Activated T-cell treated with anti-CD3 and anti-CD28 coated beads, Interleukin-2, amount 50 U/mL, for 72 hours (primary cell): Measurements from ENCODE around the gene HNRNPUL1. TPM values are rescaled to one million over a fixed set of nuclear protein-coding genes. Genes with fewer than 3 reads are reported as not detected.

Experiments used
- ATAC-seq, 2 donors: fragments of 150-1000 bp; cut with Tn5 transposase; replicated peaks in 1 of 2; 2 replicates each; pipeline ENCODE4 v1.10.0; 2021; ENCODE audit warnings: moderate library complexity in 2 of 2, mild to moderate bottlenecking in 1 of 2
- DNase-seq, 2 donors: peaks; one replicate each; pipeline ENCODE4 v3.0.0; 2021 to 2022; ENCODE audit warnings: mixed read lengths in 1 of 2
- H3K27ac Mint-ChIP-seq: one replicate; pipeline ENCODE4 v1.8.0; 2022; ENCODE audit warnings: mild to moderate bottlenecking, moderate library complexity, mixed read lengths
- H3K27me3 Mint-ChIP-seq: one replicate; pipeline ENCODE4 v1.8.0; 2022; ENCODE audit warnings: low read depth, mixed read lengths
- H3K36me3 Mint-ChIP-seq, 2 donors: one replicate each; pipeline ENCODE4 v1.8.0; 2022; ENCODE audit warnings: mixed read lengths in 2 of 2, mild to moderate bottlenecking in 1 of 2; ENCODE audit not compliant: insufficient read depth in 2 of 2
- H3K4me1 Mint-ChIP-seq: one replicate; pipeline ENCODE4 v1.8.0; 2022; ENCODE audit warnings: low read depth, mixed read lengths
- H3K4me3 Mint-ChIP-seq, 2 donors: one replicate each; pipeline ENCODE4 v1.8.0; 2022; ENCODE audit warnings: mild to moderate bottlenecking in 2 of 2, mixed read lengths in 2 of 2, moderate library complexity in 2 of 2
- H3K9me3 Mint-ChIP-seq, 2 donors: one replicate each; pipeline ENCODE4 v1.8.0; 2022; ENCODE audit warnings: mixed read lengths in 2 of 2
- total RNA-seq, 2 donors: library from RNA; stranded (reverse); gene quantifications; one replicate each; pipeline ENCODE4 v1.2.3, GENCODE V29; 2022

The HNRNPUL1 gene
- total RNA-seq, 2 donors from 2014 or later = 276 to 351 TPM

DNA sequence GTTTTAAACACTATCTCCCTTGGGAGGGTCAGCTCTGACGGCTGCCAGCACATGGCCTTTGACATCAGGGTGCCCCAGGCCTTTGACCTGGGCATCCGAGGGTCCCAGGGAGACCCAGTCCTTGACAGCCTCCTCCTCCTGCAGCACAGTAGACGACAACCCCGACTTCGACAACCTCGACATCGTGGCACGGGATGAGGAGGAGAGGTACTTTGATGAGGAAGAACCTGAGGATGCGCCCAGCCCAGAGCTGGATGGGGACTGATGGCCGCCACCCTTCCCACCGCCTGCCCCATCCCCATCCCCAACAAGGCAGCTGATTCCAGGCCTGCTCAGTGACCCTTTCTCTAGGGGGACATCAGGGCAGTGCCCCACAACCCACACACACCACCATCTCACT lies 58.3 kb downstream of the HNRNPUL1 start:
- Mint-ChIP-seq H3K4me1 (peaks cover 45% of the 10 kb centered on the region), H3K27ac (peak overlapping the region; percentile 48), H3K36me3 (peaks cover 7 to 15% of the 10 kb centered on the region in 2 donors), H3K27me3 (no peaks in the 10 kb centered on the region), H3K4me3 (no peak overlapping the region), H3K9me3 (no peaks in the 10 kb centered on the region)
- ATAC-seq (no peak), DNase-seq (no peak)

DNA sequence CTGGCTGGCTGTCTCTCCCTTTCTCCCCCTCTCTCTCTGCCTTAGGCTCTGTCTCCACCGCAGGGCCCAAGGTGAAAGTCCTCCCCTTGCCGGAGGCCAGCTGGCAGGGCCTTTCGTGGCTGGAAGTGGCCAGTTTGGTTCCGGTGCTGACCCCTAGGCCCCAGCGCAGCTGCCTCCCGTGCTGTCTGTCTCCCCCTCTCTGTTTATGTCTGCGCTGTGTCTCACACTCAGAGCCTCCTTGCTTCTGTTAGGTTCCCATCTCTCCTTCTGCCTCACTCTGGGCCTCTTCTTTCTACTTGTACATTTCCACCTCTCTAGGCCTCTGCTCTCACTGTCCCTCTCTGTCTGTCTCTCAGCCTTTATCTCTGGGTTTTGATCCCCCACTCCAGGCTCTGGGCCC lies 58.9 kb downstream of the HNRNPUL1 start:
- Mint-ChIP-seq H3K27me3 (no peaks in the 10 kb centered on the region), H3K9me3 (no peaks in the 10 kb centered on the region), H3K4me1 (peaks cover 50% of the 10 kb centered on the region), H3K27ac (peak overlapping the region; percentile 48), H3K36me3 (peaks cover 5 to 13% of the 10 kb centered on the region in 2 donors), H3K4me3 (no peak overlapping the region)
- DNase-seq (no peak), ATAC-seq (no peak)

DNA sequence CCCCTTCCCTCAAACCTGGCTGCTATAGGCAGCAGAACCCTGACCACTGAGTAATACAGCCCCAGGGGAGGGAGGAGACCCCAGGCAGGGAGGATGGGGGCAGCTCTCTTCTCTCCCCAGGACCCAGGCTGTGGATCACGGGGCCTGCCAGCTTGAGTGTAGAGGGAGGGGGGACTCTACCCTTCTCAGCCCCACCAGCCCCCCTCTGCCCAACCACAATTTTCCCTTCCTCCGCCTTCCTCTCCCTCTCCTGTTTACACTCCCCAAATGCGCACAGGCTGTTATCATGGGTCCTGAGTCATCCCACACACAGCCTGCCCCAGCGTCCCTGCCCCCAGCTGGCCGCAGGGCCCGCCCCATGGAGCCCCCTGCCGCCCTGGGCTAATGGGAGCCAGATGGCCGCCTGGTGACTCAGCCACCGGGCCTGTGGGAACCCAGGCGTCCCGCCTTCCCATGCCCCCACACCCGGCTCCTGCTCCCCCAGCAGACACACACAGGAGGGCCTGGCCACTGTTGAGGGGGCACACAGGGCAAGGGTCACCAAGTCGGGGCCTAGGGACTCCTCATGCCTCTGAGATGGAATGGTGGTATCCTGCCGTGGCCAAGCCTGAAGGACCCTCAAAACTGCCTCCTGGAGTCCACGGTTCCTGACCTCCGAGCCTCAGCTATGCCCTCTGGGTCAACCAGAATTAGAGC lies 59.4 kb downstream of the HNRNPUL1 start:
- Mint-ChIP-seq H3K27ac (peak overlapping the region; percentile 48), H3K4me1 (peaks cover 55% of the 10 kb centered on the region), H3K36me3 (peaks cover 5 to 14% of the 10 kb centered on the region in 2 donors), H3K4me3 (no peak overlapping the region), H3K9me3 (no peaks in the 10 kb centered on the region), H3K27me3 (no peaks in the 10 kb centered on the region)
- DNase-seq = no peak
- ATAC-seq = no peak

DNA sequence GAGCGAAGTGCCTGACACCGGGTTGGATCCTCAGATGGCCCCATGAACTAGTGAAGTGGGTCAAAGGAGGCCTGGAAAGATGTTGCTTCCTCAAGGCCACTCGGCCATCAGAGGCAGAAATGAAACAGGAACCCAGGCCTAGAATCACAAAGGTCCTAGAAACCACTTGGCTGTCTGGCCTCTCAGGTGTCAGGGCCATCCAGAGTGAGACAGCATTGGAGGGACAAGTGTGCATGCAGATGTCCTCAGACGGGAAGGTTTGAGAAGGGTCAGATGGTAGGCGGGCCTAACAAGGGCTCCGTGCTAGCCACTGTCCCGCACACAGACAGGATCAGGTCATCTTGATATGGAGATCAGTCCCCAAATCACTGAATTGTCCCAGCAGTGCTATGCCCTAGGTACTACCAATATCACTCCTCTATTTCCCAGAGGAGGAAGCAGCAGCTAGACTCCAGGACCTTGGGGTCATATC lies 60.1 kb downstream of the HNRNPUL1 start:
- H3K4me1 Mint-ChIP-seq = peaks cover 60% of the 10 kb centered on the region

DNA sequence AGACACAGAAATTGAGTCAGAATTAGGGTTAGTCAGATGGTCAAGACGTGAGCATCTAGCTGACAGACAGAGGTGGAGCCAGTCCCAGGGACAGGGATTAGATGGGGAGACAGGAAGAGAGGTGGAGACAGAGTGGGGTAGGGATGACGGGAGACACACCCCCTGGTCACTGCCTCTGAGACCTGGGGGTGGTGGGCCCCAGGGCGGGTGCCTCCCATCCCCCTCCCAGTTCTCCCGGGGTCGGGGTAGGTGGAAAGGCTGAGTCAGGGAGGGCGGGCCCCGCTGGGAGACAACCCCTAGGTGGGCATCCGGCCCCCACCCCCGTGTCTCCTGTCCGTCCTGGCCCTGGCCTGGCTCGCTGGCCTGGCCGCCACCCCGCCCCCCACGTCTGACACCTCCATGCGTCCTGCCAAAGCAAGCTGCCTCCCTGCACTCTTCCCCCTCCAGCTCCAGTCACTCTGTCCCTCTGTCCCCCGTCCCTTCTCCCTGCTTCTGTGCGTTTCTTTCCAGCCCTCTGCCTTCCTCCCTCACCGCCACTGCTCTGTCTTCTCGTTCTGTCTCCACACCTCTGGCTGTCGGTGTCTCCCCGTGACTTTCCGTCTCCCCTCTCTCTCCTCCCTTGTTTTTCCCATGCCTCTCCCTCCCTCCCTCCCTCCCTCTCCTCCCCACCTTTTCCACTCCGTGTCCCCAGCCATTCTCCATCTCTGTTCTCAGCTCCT lies 60.9 kb downstream of the HNRNPUL1 start:
- H3K9me3 Mint-ChIP-seq = no peaks in the 10 kb centered on the region
- ATAC-seq (no peak), DNase-seq (no peak)
- no peaks in the 10 kb centered on the region for H3K27me3 Mint-ChIP-seq
- H3K4me1 Mint-ChIP-seq = peaks cover 59% of the 10 kb centered on the region
- peak overlapping the region in 1 of 2 donors; percentile 52 for H3K4me3 Mint-ChIP-seq
- H3K36me3 Mint-ChIP-seq = peaks cover 6 to 19% of the 10 kb centered on the region in 2 donors
- H3K27ac Mint-ChIP-seq = peak overlapping the region; percentile 95

More for the DNA sequence above, 60.1 kb downstream of the HNRNPUL1 start:
- H3K36me3 Mint-ChIP-seq = peaks cover 6 to 19% of the 10 kb centered on the region in 2 donors
- peak overlapping the region; percentile 95 for H3K27ac Mint-ChIP-seq
- no peaks in the 10 kb centered on the region for H3K9me3 Mint-ChIP-seq
- ATAC-seq (no peak), DNase-seq (no peak)
- no peaks in the 10 kb centered on the region for H3K27me3 Mint-ChIP-seq
- no peak overlapping the region for H3K4me3 Mint-ChIP-seq

DNA sequence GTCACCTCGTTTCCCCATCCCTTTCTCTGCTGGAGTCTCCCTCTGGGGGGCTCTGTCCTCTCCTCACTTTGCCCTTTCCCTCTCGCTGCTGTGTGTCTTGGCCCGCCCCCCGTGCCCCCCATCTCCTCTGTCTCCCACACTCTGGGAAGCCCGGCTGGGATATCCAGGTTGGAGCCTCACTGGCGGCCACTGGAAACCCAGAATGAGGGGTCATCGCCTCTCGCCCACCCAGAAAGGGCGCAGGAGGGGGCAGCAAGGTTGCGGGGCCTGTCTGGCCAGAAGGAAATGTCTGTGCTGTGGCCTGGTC lies 61.4 kb downstream of the HNRNPUL1 start:
- H3K27me3 Mint-ChIP-seq = no peaks in the 10 kb centered on the region
- ATAC-seq = no peak
- H3K9me3 Mint-ChIP-seq = no peaks in the 10 kb centered on the region
- H3K36me3 Mint-ChIP-seq = peaks cover 9 to 21% of the 10 kb centered on the region in 2 donors
- no peak overlapping the region for H3K4me3 Mint-ChIP-seq
- no peak for DNase-seq
- peak overlapping the region; percentile 47 for H3K27ac Mint-ChIP-seq
- peaks cover 62% of the 10 kb centered on the region for H3K4me1 Mint-ChIP-seq

DNA sequence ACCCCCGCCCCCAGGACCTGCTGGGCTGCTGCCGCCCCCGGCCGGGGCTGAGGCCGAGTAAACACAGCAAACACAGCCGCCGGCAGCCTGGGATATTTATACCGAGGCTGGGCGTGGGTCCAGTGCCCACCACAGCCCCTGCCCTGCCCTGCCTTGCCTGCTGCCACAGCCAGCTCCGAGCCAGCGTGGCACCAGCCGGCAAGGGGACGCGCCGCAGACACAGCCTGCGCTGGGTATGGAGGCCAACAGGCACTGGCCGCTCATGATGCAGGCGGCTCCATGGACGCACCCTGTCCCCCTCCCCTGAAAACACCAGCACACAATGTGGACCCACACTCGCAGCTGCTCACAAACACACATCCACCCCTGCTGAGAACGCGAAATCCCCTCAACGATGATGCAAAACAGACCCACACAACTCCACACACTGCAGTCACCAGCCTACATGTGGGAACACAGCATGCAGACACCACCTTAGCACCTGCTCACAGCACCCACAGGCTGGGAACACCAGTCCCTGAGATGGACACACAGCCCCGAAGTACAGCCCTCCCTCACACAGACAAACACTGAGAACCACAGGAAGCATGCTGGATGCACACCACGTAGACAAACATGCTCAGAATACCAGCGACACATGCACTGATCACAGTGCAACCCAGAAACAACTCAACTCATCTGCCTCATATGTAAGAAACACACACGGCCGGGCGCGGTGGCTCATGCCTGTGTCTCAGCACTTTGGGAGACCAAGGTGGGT lies 62.0 kb downstream of the HNRNPUL1 start:
- Mint-ChIP-seq H3K4me1 (peaks cover 64% of the 10 kb centered on the region), H3K36me3 (peaks cover 10 to 22% of the 10 kb centered on the region in 2 donors), H3K27me3 (no peaks in the 10 kb centered on the region), H3K27ac (peak overlapping the region; percentile 68), H3K4me3 (peak overlapping the region; percentile 74 to 77), H3K9me3 (no peaks in the 10 kb centered on the region)
- ATAC-seq (no peak), DNase-seq (peak in 1 of 2 donors; percentile 39)

DNA sequence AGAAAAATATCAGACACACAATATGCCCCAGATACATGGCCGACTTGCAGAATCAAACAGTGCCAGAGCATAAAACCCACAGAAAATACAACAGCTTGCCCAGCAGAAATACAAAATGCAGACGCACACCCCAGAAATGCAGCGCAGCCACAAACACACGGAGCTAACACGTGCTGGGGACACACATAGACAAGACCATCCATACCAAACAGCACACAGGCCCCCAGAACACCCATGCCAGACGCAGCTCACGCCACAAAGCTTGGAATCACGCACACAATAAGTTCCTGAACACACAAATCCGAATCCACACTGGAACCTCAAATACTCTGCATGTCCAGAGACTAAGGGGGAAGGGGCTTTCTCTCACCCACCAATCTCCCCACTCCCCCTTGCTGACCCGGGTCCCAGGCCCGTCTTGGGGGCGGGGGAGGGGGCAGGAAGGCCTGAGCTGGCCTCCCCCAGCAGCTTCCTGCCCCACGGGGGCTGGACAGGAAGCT lies 63.0 kb downstream of the HNRNPUL1 start:
- DNase-seq = no peak
- H3K27me3 Mint-ChIP-seq = no peaks in the 10 kb centered on the region
- H3K4me1 Mint-ChIP-seq = peaks cover 72% of the 10 kb centered on the region
- peak overlapping the region; percentile 68 for H3K27ac Mint-ChIP-seq
- H3K9me3 Mint-ChIP-seq = no peaks in the 10 kb centered on the region
- H3K36me3 Mint-ChIP-seq = peaks cover 14 to 25% of the 10 kb centered on the region in 2 donors
- peak overlapping the region; percentile 74 to 77 for H3K4me3 Mint-ChIP-seq
- no peak for ATAC-seq

DNA sequence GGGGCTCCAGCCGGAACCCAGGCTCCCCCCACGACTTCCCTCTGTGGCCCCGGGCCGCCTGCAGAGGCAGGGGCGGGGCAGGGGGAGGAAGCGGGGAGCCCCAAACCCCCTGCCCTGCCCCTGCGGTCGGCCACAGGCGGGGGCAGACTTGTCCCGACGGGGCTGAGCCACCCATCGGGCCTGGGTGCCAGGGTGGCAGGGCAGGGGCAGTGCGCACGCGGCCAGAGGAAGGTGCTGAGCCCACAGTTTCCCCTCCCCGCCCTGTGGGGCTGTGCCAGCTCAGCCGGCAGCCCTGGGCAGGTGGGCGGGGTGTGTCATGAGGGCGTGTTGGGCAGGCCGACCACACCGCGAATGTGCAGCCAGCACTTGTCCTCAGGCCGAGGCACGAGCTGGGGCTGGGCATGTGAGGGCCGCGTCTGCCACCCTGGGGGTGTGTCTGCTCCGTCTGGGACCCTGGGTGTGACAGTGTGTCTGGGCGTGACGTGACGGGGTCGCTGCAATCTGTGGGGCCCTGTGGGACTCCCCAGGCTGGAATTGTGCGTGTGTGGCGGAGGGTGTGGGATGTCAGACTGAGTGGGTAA lies 63.5 kb downstream of the HNRNPUL1 start:
- Mint-ChIP-seq H3K4me1 (peaks cover 76% of the 10 kb centered on the region), H3K27me3 (no peaks in the 10 kb centered on the region), H3K27ac (peak overlapping the region; percentile 56), H3K4me3 (peak overlapping the region; percentile 81), H3K9me3 (no peaks in the 10 kb centered on the region), H3K36me3 (peaks cover 15 to 24% of the 10 kb centered on the region in 2 donors)
- peak; percentile 82 to 83 for ATAC-seq
- DNase-seq = peak; percentile 93 to 95

DNA sequence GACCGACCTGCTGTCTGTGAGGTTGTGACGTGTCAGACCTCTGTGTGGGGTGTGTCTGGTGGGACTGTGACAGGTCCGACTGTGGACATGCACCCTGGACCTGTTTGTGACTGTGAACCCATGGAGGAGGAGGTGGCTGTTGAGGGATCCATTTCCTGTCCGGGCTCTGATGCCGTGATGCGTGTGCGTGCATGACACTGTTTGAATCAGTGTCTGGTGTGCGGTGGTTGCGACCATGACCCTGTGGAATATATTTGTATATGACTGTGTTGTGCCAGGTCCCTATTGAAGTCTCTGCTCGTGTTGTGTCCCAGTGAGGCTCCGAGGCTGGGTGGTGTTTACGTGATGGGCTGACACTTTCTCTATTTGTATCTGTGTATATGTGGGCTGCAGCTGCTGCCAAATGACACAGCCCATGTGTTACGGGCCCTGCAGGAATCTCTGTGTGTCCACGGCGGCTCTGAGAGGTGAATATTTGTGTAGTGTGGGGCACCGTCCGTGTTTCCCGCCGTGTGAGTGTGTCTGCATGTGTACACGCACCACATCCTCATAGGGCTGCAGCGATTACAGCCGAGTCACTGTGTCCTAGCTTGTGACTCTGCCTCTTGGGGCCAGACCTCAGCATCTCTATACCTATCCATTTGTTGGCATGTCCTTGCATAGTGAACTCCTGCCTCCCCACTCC lies 64.1 kb downstream of the HNRNPUL1 start:
- no peaks in the 10 kb centered on the region for H3K9me3 Mint-ChIP-seq
- H3K27me3 Mint-ChIP-seq = no peaks in the 10 kb centered on the region
- peaks cover 70% of the 10 kb centered on the region for H3K4me1 Mint-ChIP-seq
- H3K27ac Mint-ChIP-seq = peak overlapping the region; percentile 56
- H3K36me3 Mint-ChIP-seq = peaks cover 15 to 23% of the 10 kb centered on the region in 2 donors
- peak; percentile 67 to 78 for DNase-seq
- peak overlapping the region; percentile 81 for H3K4me3 Mint-ChIP-seq
- peak; percentile 65 to 73 for ATAC-seq

DNA sequence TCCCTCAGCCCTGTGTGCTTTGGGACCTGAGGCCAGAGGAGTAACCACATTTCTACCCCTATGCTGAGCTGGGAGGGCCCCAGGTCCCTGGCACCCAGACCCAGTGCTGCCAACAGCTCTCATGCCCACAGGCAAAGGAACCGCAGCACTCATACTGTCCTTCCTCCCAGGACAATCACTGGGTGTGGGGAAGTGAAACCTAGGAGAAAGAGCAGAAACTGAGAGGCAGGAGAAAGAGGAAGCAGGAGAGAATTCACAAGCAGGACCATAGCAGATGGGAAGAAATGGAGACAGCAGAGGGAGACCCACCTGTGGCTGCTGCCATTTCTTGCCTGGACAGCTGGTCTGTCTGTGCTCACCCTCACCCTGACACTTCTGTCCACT lies 64.7 kb downstream of the HNRNPUL1 start:
- Mint-ChIP-seq H3K36me3 (peaks cover 15 to 23% of the 10 kb centered on the region in 2 donors), H3K4me1 (peaks cover 68% of the 10 kb centered on the region)
- DNase-seq = no peak

DNA sequence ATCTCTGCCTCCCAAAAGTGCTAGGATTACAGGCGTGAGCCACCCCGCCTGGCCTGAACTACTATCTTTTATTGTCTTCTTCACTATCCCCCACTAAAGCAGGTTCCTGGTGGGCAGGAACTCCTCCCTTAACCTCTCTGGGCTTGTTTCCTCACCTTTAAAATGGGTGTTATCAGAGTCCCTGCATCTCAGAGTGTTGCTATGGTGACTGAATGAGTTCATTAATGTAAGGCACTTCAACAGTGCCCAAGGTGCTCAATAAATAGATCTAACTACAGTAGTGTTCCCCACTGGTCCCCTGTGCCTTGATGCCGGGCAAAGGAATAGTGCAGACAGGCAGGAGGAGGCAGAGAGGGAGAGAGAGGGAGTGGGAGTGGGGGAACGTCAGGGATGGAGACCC lies 66.3 kb downstream of the HNRNPUL1 start:
- H3K27ac Mint-ChIP-seq = peak overlapping the region; percentile 17
- H3K27me3 Mint-ChIP-seq = no peaks in the 10 kb centered on the region
- H3K36me3 Mint-ChIP-seq = peaks cover 17 to 23% of the 10 kb centered on the region in 2 donors
- ATAC-seq = no peak
- no peak for DNase-seq
- H3K4me3 Mint-ChIP-seq = peak overlapping the region in 1 of 2 donors; percentile 25
- H3K4me1 Mint-ChIP-seq = peaks cover 62% of the 10 kb centered on the region
- no peaks in the 10 kb centered on the region for H3K9me3 Mint-ChIP-seq

More for the DNA sequence above, 64.7 kb downstream of the HNRNPUL1 start:
- no peak for ATAC-seq
- H3K4me3 Mint-ChIP-seq = peak overlapping the region; percentile 81
- no peak overlapping the region for H3K27ac Mint-ChIP-seq
- no peaks in the 10 kb centered on the region for H3K9me3 Mint-ChIP-seq
- H3K27me3 Mint-ChIP-seq = no peaks in the 10 kb centered on the region
